ENCODE data around the gene LARP6.

DNA sequence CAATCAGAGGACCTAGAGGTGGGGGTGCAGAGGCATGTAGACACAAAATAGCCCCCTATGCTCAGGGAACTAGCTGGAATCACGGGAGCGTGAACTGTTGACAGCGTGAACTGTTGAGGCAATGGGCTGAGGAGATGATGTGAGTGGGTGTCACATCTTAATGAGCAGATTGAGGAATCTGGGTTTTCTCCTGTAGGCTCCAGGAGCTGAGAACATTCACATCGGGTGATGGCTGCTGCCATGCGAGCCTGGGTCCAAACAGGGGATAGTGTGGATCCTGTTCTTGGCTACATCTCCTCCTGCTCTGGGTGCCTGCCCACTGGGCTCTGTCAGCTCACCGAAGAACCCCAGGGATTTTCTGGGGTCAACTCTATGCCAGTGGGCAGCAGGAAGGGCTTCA, 2.1 kb downstream of the LARP6 start:
- no peak for TF ChIP-seq RCOR1 (IDR thresholded peaks at IDR 0.05; ENCODE audit: low read depth, low read length)
- no peak for TF ChIP-seq CHD2 (IDR thresholded peaks at IDR 0.05; ENCODE audit: low read length, partially characterized antibody)
- no peak for TF ChIP-seq MAFK (IDR thresholded peaks at IDR 0.05; ENCODE audit: partially characterized antibody)
- TF ChIP-seq, protein P1, sequence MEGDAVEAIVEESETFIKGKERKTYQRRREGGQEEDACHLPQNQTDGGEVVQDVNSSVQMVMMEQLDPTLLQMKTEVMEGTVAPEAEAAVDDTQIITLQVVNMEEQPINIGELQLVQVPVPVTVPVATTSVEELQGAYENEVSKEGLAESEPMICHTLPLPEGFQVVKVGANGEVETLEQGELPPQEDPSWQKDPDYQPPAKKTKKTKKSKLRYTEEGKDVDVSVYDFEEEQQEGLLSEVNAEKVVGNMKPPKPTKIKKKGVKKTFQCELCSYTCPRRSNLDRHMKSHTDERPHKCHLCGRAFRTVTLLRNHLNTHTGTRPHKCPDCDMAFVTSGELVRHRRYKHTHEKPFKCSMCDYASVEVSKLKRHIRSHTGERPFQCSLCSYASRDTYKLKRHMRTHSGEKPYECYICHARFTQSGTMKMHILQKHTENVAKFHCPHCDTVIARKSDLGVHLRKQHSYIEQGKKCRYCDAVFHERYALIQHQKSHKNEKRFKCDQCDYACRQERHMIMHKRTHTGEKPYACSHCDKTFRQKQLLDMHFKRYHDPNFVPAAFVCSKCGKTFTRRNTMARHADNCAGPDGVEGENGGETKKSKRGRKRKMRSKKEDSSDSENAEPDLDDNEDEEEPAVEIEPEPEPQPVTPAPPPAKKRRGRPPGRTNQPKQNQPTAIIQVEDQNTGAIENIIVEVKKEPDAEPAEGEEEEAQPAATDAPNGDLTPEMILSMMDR (IDR thresholded peaks at IDR 0.05), result no peak
- no peak for TF ChIP-seq RARB (CRISPR knock-in tag; IDR thresholded peaks at IDR 0.05)
- no peak for TF ChIP-seq RAD21 (conservative IDR thresholded peaks at IDR 0.05 in 1 of 2, IDR thresholded peaks at IDR 0.05 in 1 of 2)
